GM23338 (cell line): ENCODE measurements around the gene TEKT5.

Experiments used
- CREB1 ChIP-seq: fragments of 250-450 bp; sonication (Bioruptor Pico); IDR thresholded peaks from 2 replicates; pipeline ENCODE4 v1.5.0; 2020; ENCODE audit warnings: low read depth, mild to moderate bottlenecking, moderate library complexity
- CTCF ChIP-seq, 2 experiments: fragments of 200-600 bp in 1 of 2; sonication (generic) in 1 of 2; conservative IDR thresholded peaks; 2 replicates each; pipeline versions ENCODE4 v1.5.1 to v1.6.1; 2016 to 2017; ENCODE audit warnings: antibody characterized with exemption in 2 of 2, low read depth in 2 of 2, mild to moderate bottlenecking in 2 of 2, moderate library complexity in 1 of 2
- EZH2 ChIP-seq: fragments of 200-600 bp; sonication (generic); IDR thresholded peaks from one replicate; pipeline ENCODE4 v1.8.0; 2017; ENCODE audit warnings: antibody characterized with exemption, mild to moderate bottlenecking, low read depth; ENCODE audit not compliant: unreplicated experiment
- EZH2phosphoT487 ChIP-seq: fragments of 200-600 bp; sonication (generic); IDR thresholded peaks from one replicate; pipeline ENCODE4 v1.8.1; 2018; ENCODE audit warnings: antibody characterized with exemption; ENCODE audit not compliant: unreplicated experiment
- JUNB ChIP-seq: IDR thresholded peaks from one replicate; pipeline ENCODE4 v1.6.1; 2016; ENCODE audit warnings: antibody characterized with exemption; ENCODE audit not compliant: unreplicated experiment
- NANOG ChIP-seq: IDR thresholded peaks from 2 replicates; pipeline ENCODE4 v1.6.1; 2016; ENCODE audit warnings: antibody characterized with exemption, borderline replicate concordance
- POLR2AphosphoS5 ChIP-seq: IDR thresholded peaks from 2 replicates; pipeline ENCODE4 v1.6.1; 2016; ENCODE audit warnings: antibody characterized with exemption, low read depth
- STAT1 ChIP-seq: IDR thresholded peaks from one replicate; pipeline ENCODE4 v1.6.1; 2016; ENCODE audit warnings: antibody characterized with exemption; ENCODE audit not compliant: unreplicated experiment
- ZNF462 ChIP-seq: fragments of 250-450 bp; sonication (Bioruptor Pico); IDR thresholded peaks from 2 replicates; pipeline ENCODE4 v1.5.0; 2020; ENCODE audit warnings: mild to moderate bottlenecking, moderate library complexity
- TF ChIP-seq, protein P1 (sequence below): IDR thresholded peaks from one replicate; pipeline ENCODE4 v1.6.1; 2018; ENCODE audit warnings: antibody characterized with exemption; ENCODE audit not compliant: unreplicated experiment
- TF ChIP-seq, protein P2 (sequence below): IDR thresholded peaks from 2 replicates; pipeline ENCODE4 v1.6.1; 2016; ENCODE audit warnings: antibody characterized with exemption

GRCh38 chr16:10594312-10594950 lies 100.3 kb downstream of the TEKT5 start:
- TF ChIP-seq CTCF (conservative IDR thresholded peaks at IDR 0.05; ENCODE audit: low read depth in 2 of 2) (no peak), POLR2AphosphoS5 (no peak), EZH2 (no peak), EZH2phosphoT487 (no peak), NANOG (no peak), CREB1 (CRISPR knock-in tag) (no peak), ZNF462 (no peak), JUNB (no peak), STAT1 (no peak)
- TF ChIP-seq, protein P1, sequence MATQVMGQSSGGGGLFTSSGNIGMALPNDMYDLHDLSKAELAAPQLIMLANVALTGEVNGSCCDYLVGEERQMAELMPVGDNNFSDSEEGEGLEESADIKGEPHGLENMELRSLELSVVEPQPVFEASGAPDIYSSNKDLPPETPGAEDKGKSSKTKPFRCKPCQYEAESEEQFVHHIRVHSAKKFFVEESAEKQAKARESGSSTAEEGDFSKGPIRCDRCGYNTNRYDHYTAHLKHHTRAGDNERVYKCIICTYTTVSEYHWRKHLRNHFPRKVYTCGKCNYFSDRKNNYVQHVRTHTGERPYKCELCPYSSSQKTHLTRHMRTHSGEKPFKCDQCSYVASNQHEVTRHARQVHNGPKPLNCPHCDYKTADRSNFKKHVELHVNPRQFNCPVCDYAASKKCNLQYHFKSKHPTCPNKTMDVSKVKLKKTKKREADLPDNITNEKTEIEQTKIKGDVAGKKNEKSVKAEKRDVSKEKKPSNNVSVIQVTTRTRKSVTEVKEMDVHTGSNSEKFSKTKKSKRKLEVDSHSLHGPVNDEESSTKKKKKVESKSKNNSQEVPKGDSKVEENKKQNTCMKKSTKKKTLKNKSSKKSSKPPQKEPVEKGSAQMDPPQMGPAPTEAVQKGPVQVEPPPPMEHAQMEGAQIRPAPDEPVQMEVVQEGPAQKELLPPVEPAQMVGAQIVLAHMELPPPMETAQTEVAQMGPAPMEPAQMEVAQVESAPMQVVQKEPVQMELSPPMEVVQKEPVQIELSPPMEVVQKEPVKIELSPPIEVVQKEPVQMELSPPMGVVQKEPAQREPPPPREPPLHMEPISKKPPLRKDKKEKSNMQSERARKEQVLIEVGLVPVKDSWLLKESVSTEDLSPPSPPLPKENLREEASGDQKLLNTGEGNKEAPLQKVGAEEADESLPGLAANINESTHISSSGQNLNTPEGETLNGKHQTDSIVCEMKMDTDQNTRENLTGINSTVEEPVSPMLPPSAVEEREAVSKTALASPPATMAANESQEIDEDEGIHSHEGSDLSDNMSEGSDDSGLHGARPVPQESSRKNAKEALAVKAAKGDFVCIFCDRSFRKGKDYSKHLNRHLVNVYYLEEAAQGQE = no peak
- TF ChIP-seq, protein P2, sequence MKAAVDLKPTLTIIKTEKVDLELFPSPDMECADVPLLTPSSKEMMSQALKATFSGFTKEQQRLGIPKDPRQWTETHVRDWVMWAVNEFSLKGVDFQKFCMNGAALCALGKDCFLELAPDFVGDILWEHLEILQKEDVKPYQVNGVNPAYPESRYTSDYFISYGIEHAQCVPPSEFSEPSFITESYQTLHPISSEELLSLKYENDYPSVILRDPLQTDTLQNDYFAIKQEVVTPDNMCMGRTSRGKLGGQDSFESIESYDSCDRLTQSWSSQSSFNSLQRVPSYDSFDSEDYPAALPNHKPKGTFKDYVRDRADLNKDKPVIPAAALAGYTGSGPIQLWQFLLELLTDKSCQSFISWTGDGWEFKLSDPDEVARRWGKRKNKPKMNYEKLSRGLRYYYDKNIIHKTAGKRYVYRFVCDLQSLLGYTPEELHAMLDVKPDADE = no peak
